HG03064 (cell line): ENCODE measurements around the gene KLF11.
"Not testable (repeated sequence)": the region's sequence is repeated elsewhere in the genome, so short reads cannot be mapped to it uniquely, and the experiment has no call there.

Source experiments
- ATAC-seq: cut with Tn5 transposase; IDR thresholded peaks from one replicate; pipeline ENCODE4 v1.9.1; 2021; ENCODE audit warnings: low read depth; ENCODE audit not compliant: unreplicated experiment

The KLF11 gene

GRCh38 chr2:10009271-10009810, 34.0 kb upstream of the KLF11 start:
- ATAC-seq = no peak

GRCh38 chr2:10009811-10010781, 33.3 kb upstream of the KLF11 start:
- no peak for ATAC-seq

- ATAC-seq = not testable (repeated sequence)
These were observed 32.3 kb upstream of the KLF11 start for GRCh38 chr2:10010861-10011605.

GRCh38 chr2:10011606-10012325, 31.6 kb upstream of the KLF11 start:
- ATAC-seq = not testable (repeated sequence)

GRCh38 chr2:10012366-10012962, 30.9 kb upstream of the KLF11 start:
- not testable (repeated sequence) for ATAC-seq

GRCh38 chr2:10012963-10013461, 30.3 kb upstream of the KLF11 start:
- no peak for ATAC-seq

- not testable (repeated sequence) for ATAC-seq
These were observed 29.5 kb upstream of the KLF11 start for GRCh38 chr2:10013651-10014417.

- no peak for ATAC-seq
These were observed 28.7 kb upstream of the KLF11 start for GRCh38 chr2:10014418-10015190.

- not testable (repeated sequence) for ATAC-seq
These were observed 27.9 kb upstream of the KLF11 start for GRCh38 chr2:10015376-10015989.

GRCh38 chr2:10016001-10016801, 27.1 kb upstream of the KLF11 start:
- no peak for ATAC-seq

GRCh38 chr2:10016802-10017258, 26.5 kb upstream of the KLF11 start:
- no peak for ATAC-seq

GRCh38 chr2:10017313-10017941, 25.9 kb upstream of the KLF11 start:
- ATAC-seq = no peak

- no peak for ATAC-seq
These were observed 24.2 kb upstream of the KLF11 start for GRCh38 chr2:10019174-10019573.

- ATAC-seq = no peak
These were observed 23.5 kb upstream of the KLF11 start for GRCh38 chr2:10019602-10020400.

- ATAC-seq = no peak
These were observed 21.3 kb upstream of the KLF11 start for GRCh38 chr2:10022041-10022421.

- ATAC-seq = no peak
These were observed 20.9 kb upstream of the KLF11 start for GRCh38 chr2:10022445-10022844.
